Gastrocnemius medialis (tissue), 4 donors: ENCODE data around the gene ZNF750.

Experiments
- CTCF ChIP-seq, 5 experiments: fragments of 450-650 bp in 3 of 5; fragments of 200-600 bp in 2 of 5; sonication (generic) in 2 of 5; IDR thresholded peaks in 4 of 5; conservative IDR thresholded peaks in 1 of 5; 1 replicate in 4 of 5; 2 replicates in 1 of 5; pipeline ENCODE4 v1.5.1; 2016 to 2019; ENCODE audit warnings: antibody characterized with exemption in 5 of 5, mild to moderate bottlenecking in 3 of 5, moderate library complexity in 3 of 5
- POLR2A ChIP-seq, 2 donors: fragments of 450-650 bp; IDR thresholded peaks; one replicate each; pipeline ENCODE4 v1.6.1; 2017; ENCODE audit warnings: antibody characterized with exemption in 2 of 2, mild to moderate bottlenecking in 2 of 2, moderate library complexity in 2 of 2

DNA sequence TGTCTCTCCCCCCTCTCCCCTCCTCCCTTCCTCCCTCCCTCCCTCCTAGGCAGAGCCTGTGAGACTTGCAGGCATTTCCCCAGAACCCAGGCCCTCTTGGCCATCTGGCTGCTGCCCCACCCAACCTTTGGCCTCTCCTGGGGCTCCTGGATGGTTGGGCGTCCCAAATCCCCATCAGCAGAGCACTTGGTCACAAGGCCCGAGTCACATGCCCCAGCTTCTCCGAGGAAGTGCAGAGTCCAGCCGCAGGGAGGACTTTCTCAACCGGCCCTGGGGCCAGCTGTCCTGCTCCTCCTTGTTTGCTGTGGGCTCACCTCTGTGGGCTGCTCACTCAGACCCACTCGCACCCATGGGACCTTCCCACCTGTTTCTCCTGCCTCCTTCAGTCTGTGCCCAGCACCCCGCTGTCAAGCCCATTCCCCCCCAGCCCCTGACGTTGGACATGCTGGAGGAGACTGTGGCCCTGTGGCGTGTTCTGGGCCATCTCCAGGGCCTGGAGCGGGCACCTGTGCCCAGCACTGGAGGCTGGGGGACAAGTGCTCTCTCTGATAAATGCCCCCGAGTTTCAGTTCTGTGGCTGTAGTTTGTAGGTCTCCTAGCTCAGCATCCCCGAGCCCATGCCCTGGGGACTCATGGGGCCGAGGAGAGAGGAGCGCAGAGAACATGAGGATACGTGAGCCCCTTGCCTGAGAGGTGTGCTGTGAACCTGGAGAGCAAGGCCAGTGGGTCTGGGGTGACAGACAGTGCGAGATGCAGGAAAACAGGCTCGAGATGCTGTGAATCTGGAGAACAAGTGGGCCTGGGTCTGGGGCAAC lies 42.3 kb upstream of the ZNF750 start:
- TF ChIP-seq CTCF (IDR thresholded peaks at IDR 0.05 in 4 of 5, conservative IDR thresholded peaks at IDR 0.05 in 1 of 5) (no peak), POLR2A (IDR thresholded peaks at IDR 0.05) (no peak)
